ENCODE measurements around the gene TADA1. TPM values are rescaled to one million over a fixed set of nuclear protein-coding genes. Genes with fewer than 3 reads are reported as not detected.

The TADA1 gene
- polyA plus RNA-seq, 1 of the 3 experiments (the other 2 are of a cell fraction): 9.3 TPM

GRCh38 chr1:166924823-166925541 lies 48.9 kb upstream of the TADA1 start:
- Histone ChIP-seq H3K9me2 (no peaks in the 10 kb centered on the region), H3K9ac (no peak overlapping the region), H3K79me2 (ENCODE audit: insufficient read depth) (no peaks in the 10 kb centered on the region), H3F3A (replicated peaks; ENCODE audit: insufficient read depth) (no peaks in the 10 kb centered on the region), H3K4me3 (ENCODE audit: low read depth in 2 of 2, low read length in 1 of 2) (no peak overlapping the region), H4K20me1 (ENCODE audit: insufficient read depth) (no peaks in the 10 kb centered on the region), H3K36me3 (replicated peaks in 1 of 2; ENCODE audit: control insufficient read depth in 1 of 2, insufficient read depth in 2 of 2, low read length in 1 of 2) (no peaks in the 10 kb centered on the region), H3K27ac (ENCODE audit: low read depth in 2 of 2, low read length in 1 of 2) (no peak overlapping the region), H2AFZ (ENCODE audit: low read depth) (no peak overlapping the region), H3K9me3 (no peaks in the 10 kb centered on the region), H3K4me2 (no peak overlapping the region), H3K4me1 (ENCODE audit: control insufficient read depth in 1 of 2, insufficient read depth in 2 of 2, low read depth in 1 of 2, low read length in 1 of 2) (no peaks in the 10 kb centered on the region; a peak in 1 of 4 replicates), H3K27me3 (ENCODE audit: insufficient read depth) (peaks cover 22% of the 10 kb centered on the region)
- ChIA-PET CTCF (interaction anchor here (0.7 to 8.1 kb wide), 5 partner anchors 14 to 134 kb away, joined by 3 to 45 read pairs (median 6); no protein-coding TSS in a partner anchor), POLR2A (no interaction called here)
- no peak for TF ChIP-seq FOXM1 (IDR thresholded peaks at IDR 0.05; ENCODE audit: low read depth)
- no peak for TF ChIP-seq JUND (IDR thresholded peaks at IDR 0.05)
- TF ChIP-seq FOSL2 (IDR thresholded peaks at IDR 0.05; ENCODE audit: borderline replicate concordance, low read depth): no peak
- no peak for TF ChIP-seq FOXJ3 (CRISPR knock-in tag; IDR thresholded peaks at IDR 0.05)
- TF ChIP-seq NRF1 (IDR thresholded peaks at IDR 0.05; ENCODE audit: low read depth, low read length): no peak
- no peak for TF ChIP-seq YY1 (IDR thresholded peaks at IDR 0.05; ENCODE audit: low read depth)
- TF ChIP-seq ELF1 (IDR thresholded peaks at IDR 0.05): no peak
- no peak for TF ChIP-seq IRF3 (IDR thresholded peaks at IDR 0.05; ENCODE audit: low read depth, low read length)
- no peak for TF ChIP-seq MEF2A (IDR thresholded peaks at IDR 0.05; ENCODE audit: borderline replicate concordance, low read depth)
- no peak for TF ChIP-seq SMC3 (IDR thresholded peaks at IDR 0.05; ENCODE audit: low read depth, low read length)
- TF ChIP-seq PBX3 (IDR thresholded peaks at IDR 0.05): no peak
- TF ChIP-seq ZBTB33 (IDR thresholded peaks at IDR 0.05; ENCODE audit: borderline replicate concordance, low read depth): no peak
- no peak for TF ChIP-seq SIN3A (IDR thresholded peaks at IDR 0.05; ENCODE audit: borderline replicate concordance, low read depth, low read length)
- TF ChIP-seq CHD2 (IDR thresholded peaks at IDR 0.05; ENCODE audit: low read length, partially characterized antibody): no peak
- no peak for TF ChIP-seq GATA2 (CRISPR knock-in tag; IDR thresholded peaks at IDR 0.05)
- TF ChIP-seq EZH2phosphoT487 (IDR thresholded peaks at IDR 0.05; ENCODE audit: borderline replicate concordance, low read depth): no peak
- no peak for TF ChIP-seq USF1 (IDR thresholded peaks at IDR 0.05; ENCODE audit: borderline replicate concordance, low read depth)
- TF ChIP-seq POLR2AphosphoS5 (IDR thresholded peaks at IDR 0.05; ENCODE audit: low read depth, low read length): no peak
- no peak for TF ChIP-seq TCF12 (IDR thresholded peaks at IDR 0.05)
- WGBS (ENCODE audit: low lambda C conversion rate): 41% methylated on average over 3 of the region's 3 CpGs
- DNase-seq: no peak

Data from SK-N-SH (cell line).